GM23338 (cell line): ENCODE measurements around the gene MRPS34. TPM values are rescaled to one million over a fixed set of nuclear protein-coding genes. Genes with fewer than 3 reads are reported as not detected.

ENCODE experiments used
- ATAC-seq: fragments of 200-7000 bp; cut with Tn5 transposase; 3 replicates; pipeline ENCODE4 v1.9.1; 2020
- DNase-seq: peaks from one replicate; pipeline ENCODE4 v3.0.0-alpha.2; 2015; ENCODE audit warnings: low spot score
- H2AFZ ChIP-seq: fragments of 200-600 bp; sonication (generic); 2 replicates; pipeline ENCODE4 v1.8.0; 2016; ENCODE audit warnings: antibody characterized with exemption, mild to moderate bottlenecking, moderate library complexity
- H3F3A ChIP-seq: fragments of 200-600 bp; sonication (generic); replicated peaks from 2 replicates; pipeline ENCODE4 v1.8.0; 2017; ENCODE audit warnings: antibody characterized with exemption, mixed run types, low read depth
- H3K27ac ChIP-seq: fragments of 200-600 bp; sonication (generic); 2 replicates; pipeline ENCODE4 v1.6.1; 2016; ENCODE audit warnings: low read depth
- H3K27me3 ChIP-seq: fragments of 200-600 bp; sonication (generic); 2 replicates; pipeline ENCODE4 v1.8.0; 2016; ENCODE audit warnings: mild to moderate bottlenecking, mixed run types, moderate library complexity; ENCODE audit not compliant: insufficient read depth
- H3K36me3 ChIP-seq: fragments of 200-600 bp; sonication (generic); 2 replicates; pipeline ENCODE4 v1.8.0; 2016; ENCODE audit warnings: mild to moderate bottlenecking; ENCODE audit not compliant: insufficient read depth
- H3K4me1 ChIP-seq: fragments of 200-600 bp; sonication (generic); 2 replicates; pipeline ENCODE4 v1.8.0; 2016; ENCODE audit warnings: mild to moderate bottlenecking, moderate library complexity; ENCODE audit not compliant: insufficient read depth
- H3K4me2 ChIP-seq: fragments of 200-600 bp; sonication (generic); 2 replicates; pipeline ENCODE4 v1.7.1; 2017; ENCODE audit warnings: mixed run types
- H3K4me3 ChIP-seq: fragments of 200-600 bp; sonication (generic); 2 replicates; pipeline ENCODE4 v1.6.1; 2016; ENCODE audit warnings: mixed run types
- H3K79me2 ChIP-seq: fragments of 200-600 bp; sonication (generic); replicated peaks from 2 replicates; pipeline ENCODE4 v1.8.0; 2017; ENCODE audit warnings: mild to moderate bottlenecking; ENCODE audit not compliant: insufficient read depth
- H3K9me2 ChIP-seq: fragments of 200-600 bp; sonication (generic); 2 replicates; pipeline ENCODE4 v1.8.0; 2017; ENCODE audit not compliant: insufficient read depth
- H4K20me1 ChIP-seq: fragments of 200-600 bp; sonication (generic); replicated peaks from 2 replicates; pipeline ENCODE4 v1.8.0; 2017; ENCODE audit warnings: mild to moderate bottlenecking; ENCODE audit not compliant: insufficient read depth
- H3K27ac Mint-ChIP-seq: 2 replicates; pipeline ENCODE4 v1.8.0; 2020; ENCODE audit warnings: inconsistent platforms, mild to moderate bottlenecking, moderate library complexity, mixed read lengths
- H3K27me3 Mint-ChIP-seq: 3 replicates; pipeline ENCODE4 v1.8.0; 2022; ENCODE audit warnings: low read depth, mild to moderate bottlenecking, moderate library complexity, mixed read lengths, inconsistent platforms; ENCODE audit not compliant: insufficient read depth, poor library complexity
- H3K36me3 Mint-ChIP-seq: 3 replicates; pipeline ENCODE4 v1.8.0; 2021; ENCODE audit warnings: low read depth, mild to moderate bottlenecking, inconsistent platforms, moderate library complexity, mixed read lengths
- H3K4me1 Mint-ChIP-seq: 3 replicates; pipeline ENCODE4 v1.8.0; 2020; ENCODE audit warnings: mild to moderate bottlenecking, inconsistent platforms, mixed read lengths
- H3K4me3 Mint-ChIP-seq: 3 replicates; pipeline ENCODE4 v1.8.0; 2021; ENCODE audit warnings: moderate library complexity, mild to moderate bottlenecking, inconsistent platforms, mixed read lengths
- H3K9me3 Mint-ChIP-seq: 3 replicates; pipeline ENCODE4 v1.8.0; 2020; ENCODE audit warnings: moderate library complexity, mild to moderate bottlenecking, inconsistent platforms, mixed read lengths
- CREB1 ChIP-seq: fragments of 250-450 bp; sonication (Bioruptor Pico); IDR thresholded peaks from 2 replicates; pipeline ENCODE4 v1.5.0; 2020; ENCODE audit warnings: low read depth, mild to moderate bottlenecking, moderate library complexity
- ETS1 ChIP-seq: IDR thresholded peaks from 2 replicates; pipeline ENCODE4 v1.6.1; 2016; ENCODE audit warnings: antibody characterized with exemption
- EZH2 ChIP-seq: fragments of 200-600 bp; sonication (generic); IDR thresholded peaks from one replicate; pipeline ENCODE4 v1.8.0; 2017; ENCODE audit warnings: antibody characterized with exemption, mild to moderate bottlenecking, low read depth; ENCODE audit not compliant: unreplicated experiment
- JUNB ChIP-seq: IDR thresholded peaks from one replicate; pipeline ENCODE4 v1.6.1; 2016; ENCODE audit warnings: antibody characterized with exemption; ENCODE audit not compliant: unreplicated experiment
- NANOG ChIP-seq: IDR thresholded peaks from 2 replicates; pipeline ENCODE4 v1.6.1; 2016; ENCODE audit warnings: antibody characterized with exemption, borderline replicate concordance
- POLR2AphosphoS5 ChIP-seq: IDR thresholded peaks from 2 replicates; pipeline ENCODE4 v1.6.1; 2016; ENCODE audit warnings: antibody characterized with exemption, low read depth
- STAT1 ChIP-seq: IDR thresholded peaks from one replicate; pipeline ENCODE4 v1.6.1; 2016; ENCODE audit warnings: antibody characterized with exemption; ENCODE audit not compliant: unreplicated experiment
- ZNF331 ChIP-seq: fragments of 250-450 bp; sonication (Bioruptor Pico); IDR thresholded peaks from 2 replicates; pipeline ENCODE4 v1.5.0; 2020; ENCODE audit warnings: low read depth, mild to moderate bottlenecking, moderate library complexity
- ZNF462 ChIP-seq: fragments of 250-450 bp; sonication (Bioruptor Pico); IDR thresholded peaks from 2 replicates; pipeline ENCODE4 v1.5.0; 2020; ENCODE audit warnings: mild to moderate bottlenecking, moderate library complexity
- polyA plus RNA-seq: library from polyadenylated mRNA; unstranded; fragments of >200 nt; fragmentation: Nextera tagmentation; extraction: Ambion mirVana; gene quantifications from 2 replicates; pipeline ENCODE4 v1.2.1, GENCODE V29; 2016
- total RNA-seq: library from RNA; depleted of rRNA; stranded (reverse); fragments of >200 nt; shearing (Covaris generic); gene quantifications from 2 replicates; pipeline ENCODE4 v1.2.3, GENCODE V29; 2014
- TF ChIP-seq, protein P1 (sequence below): IDR thresholded peaks from one replicate; pipeline ENCODE4 v1.6.1; 2018; ENCODE audit warnings: antibody characterized with exemption; ENCODE audit not compliant: unreplicated experiment

Gene MRPS34
- total and polyA plus RNA-seq, 2 experiments from 2014 or later: 248 to 391 TPM

GRCh38 chr16:1817716-1818115, 44.8 kb upstream of the MRPS34 start:
- Histone ChIP-seq H3K4me2 (no peak overlapping the region), H3F3A (no peaks in the 10 kb centered on the region; the same call in 1 of the 2 replicates), H2AFZ (no peak overlapping the region), H3K4me1 (no peaks in the 10 kb centered on the region), H3K27me3 (no peaks in the 10 kb centered on the region), H3K9me2 (no peaks in the 10 kb centered on the region), H3K36me3 (no peaks in the 10 kb centered on the region), H3K27ac (no peak overlapping the region), H3K4me3 (no peak overlapping the region), H3K79me2 (no peaks in the 10 kb centered on the region; the same call in 1 of the 2 replicates), H4K20me1 (no peaks in the 10 kb centered on the region; the same call in 1 of the 2 replicates)
- no peak for TF ChIP-seq EZH2
- TF ChIP-seq CREB1 (CRISPR knock-in tag): no peak
- TF ChIP-seq ZNF331 (CRISPR knock-in tag): no peak
- TF ChIP-seq JUNB: no peak
- no peak for TF ChIP-seq STAT1
- no peak for TF ChIP-seq ZNF462 (CRISPR knock-in tag)
- TF ChIP-seq POLR2AphosphoS5: no peak
- TF ChIP-seq NANOG: no peak
- TF ChIP-seq ETS1: no peak
- TF ChIP-seq, protein P1, sequence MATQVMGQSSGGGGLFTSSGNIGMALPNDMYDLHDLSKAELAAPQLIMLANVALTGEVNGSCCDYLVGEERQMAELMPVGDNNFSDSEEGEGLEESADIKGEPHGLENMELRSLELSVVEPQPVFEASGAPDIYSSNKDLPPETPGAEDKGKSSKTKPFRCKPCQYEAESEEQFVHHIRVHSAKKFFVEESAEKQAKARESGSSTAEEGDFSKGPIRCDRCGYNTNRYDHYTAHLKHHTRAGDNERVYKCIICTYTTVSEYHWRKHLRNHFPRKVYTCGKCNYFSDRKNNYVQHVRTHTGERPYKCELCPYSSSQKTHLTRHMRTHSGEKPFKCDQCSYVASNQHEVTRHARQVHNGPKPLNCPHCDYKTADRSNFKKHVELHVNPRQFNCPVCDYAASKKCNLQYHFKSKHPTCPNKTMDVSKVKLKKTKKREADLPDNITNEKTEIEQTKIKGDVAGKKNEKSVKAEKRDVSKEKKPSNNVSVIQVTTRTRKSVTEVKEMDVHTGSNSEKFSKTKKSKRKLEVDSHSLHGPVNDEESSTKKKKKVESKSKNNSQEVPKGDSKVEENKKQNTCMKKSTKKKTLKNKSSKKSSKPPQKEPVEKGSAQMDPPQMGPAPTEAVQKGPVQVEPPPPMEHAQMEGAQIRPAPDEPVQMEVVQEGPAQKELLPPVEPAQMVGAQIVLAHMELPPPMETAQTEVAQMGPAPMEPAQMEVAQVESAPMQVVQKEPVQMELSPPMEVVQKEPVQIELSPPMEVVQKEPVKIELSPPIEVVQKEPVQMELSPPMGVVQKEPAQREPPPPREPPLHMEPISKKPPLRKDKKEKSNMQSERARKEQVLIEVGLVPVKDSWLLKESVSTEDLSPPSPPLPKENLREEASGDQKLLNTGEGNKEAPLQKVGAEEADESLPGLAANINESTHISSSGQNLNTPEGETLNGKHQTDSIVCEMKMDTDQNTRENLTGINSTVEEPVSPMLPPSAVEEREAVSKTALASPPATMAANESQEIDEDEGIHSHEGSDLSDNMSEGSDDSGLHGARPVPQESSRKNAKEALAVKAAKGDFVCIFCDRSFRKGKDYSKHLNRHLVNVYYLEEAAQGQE: no peak
- Mint-ChIP-seq H3K4me3 (no peak overlapping the region), H3K27ac (no peak overlapping the region), H3K4me1 (no peaks in the 10 kb centered on the region), H3K9me3 (no peaks in the 10 kb centered on the region), H3K27me3 (peaks cover 4% of the 10 kb centered on the region), H3K36me3 (peaks cover 6% of the 10 kb centered on the region; the same call in 2 of the 3 replicates)
- no peak for ATAC-seq
- no peak for DNase-seq
